ENCODE results near the gene CEP250.
"Not testable (repeated sequence)": the region's sequence is repeated elsewhere in the genome, so short reads cannot be mapped to it uniquely, and the experiment has no call there.

CEP250 gene

GRCh38 chr20:35502352-35502751 is 47.0 kb downstream of the CEP250 start:
- DNase-seq = peak; percentile 35 to 50 (median 39)

- DNase-seq = no peak
Observed at GRCh38 chr20:35503281-35503680, 47.9 kb downstream of the CEP250 start.

GRCh38 chr20:35503841-35504561 is 48.6 kb downstream of the CEP250 start:
- DNase-seq = no peak

- DNase-seq = no peak
Observed at GRCh38 chr20:35504751-35505150, 49.4 kb downstream of the CEP250 start.

- DNase-seq = no peak
Observed at GRCh38 chr20:35506179-35506578, 50.8 kb downstream of the CEP250 start.

- peak in 1 of 3 donors; percentile 7 for DNase-seq
Observed at GRCh38 chr20:35506872-35507638, 51.7 kb downstream of the CEP250 start.

- DNase-seq = no peak
Observed at GRCh38 chr20:35508493-35509218, 53.3 kb downstream of the CEP250 start.

- DNase-seq = no peak
Observed at GRCh38 chr20:35510951-35511735, 55.7 kb downstream of the CEP250 start.

- DNase-seq = no peak
Observed at GRCh38 chr20:35511814-35512420, 56.5 kb downstream of the CEP250 start.

GRCh38 chr20:35514371-35514932 is 59.1 kb downstream of the CEP250 start:
- no peak for DNase-seq

- no peak for DNase-seq
Observed at GRCh38 chr20:35515341-35515740, 59.9 kb downstream of the CEP250 start.

- no peak for DNase-seq
Observed at GRCh38 chr20:35515949-35516645, 60.7 kb downstream of the CEP250 start.

- DNase-seq = no peak
Observed at GRCh38 chr20:35517125-35517524, 61.7 kb downstream of the CEP250 start.

GRCh38 chr20:35517767-35518166 is 62.4 kb downstream of the CEP250 start:
- not testable (repeated sequence) for DNase-seq

GRCh38 chr20:35518955-35519354 is 63.6 kb downstream of the CEP250 start:
- no peak for DNase-seq

GRCh38 chr20:35523298-35523888 is 68.0 kb downstream of the CEP250 start:
- peak in 2 of 3 donors; percentile 40 to 56 for DNase-seq

GRCh38 chr20:35525639-35526038 is 70.2 kb downstream of the CEP250 start:
- DNase-seq = no peak

- DNase-seq = no peak
Observed at GRCh38 chr20:35527122-35527769, 71.8 kb downstream of the CEP250 start.

- no peak for DNase-seq
Observed at GRCh38 chr20:35529552-35529951, 74.2 kb downstream of the CEP250 start, which contains the start of gene C20orf173. C20orf173 (minus strand) TSS chr20:35529652; CDS start chr20:35529373, 279 bp downstream.

- DNase-seq = peak; percentile 17 to 53 (median 30)
Observed at GRCh38 chr20:35539756-35540212, 84.4 kb downstream of the CEP250 start.

Measured in suppressor macrophage treated with lipopolysaccharide for 1 hour (primary cell).